Ishikawa (cell line): ENCODE data around the gene VTI1A.

Experiments used
- CEBPB ChIP-seq: IDR thresholded peaks from 2 replicates; pipeline ENCODE4 v1.6.1; 2012
- CREB1 ChIP-seq: IDR thresholded peaks from 2 replicates; pipeline ENCODE4 v1.6.1; 2012; ENCODE audit warnings: low read depth
- EGR1 ChIP-seq: IDR thresholded peaks from 2 replicates; pipeline ENCODE4 v1.6.1; 2012
- EP300 ChIP-seq: IDR thresholded peaks from 2 replicates; pipeline ENCODE4 v1.6.1; 2012; ENCODE audit warnings: borderline replicate concordance
- FOXM1 ChIP-seq: IDR thresholded peaks from 2 replicates; pipeline ENCODE4 v1.6.1; 2012; ENCODE audit warnings: low read depth, borderline replicate concordance
- MAX ChIP-seq: IDR thresholded peaks from 2 replicates; pipeline ENCODE4 v1.6.1; 2012
- NFIC ChIP-seq: IDR thresholded peaks from 2 replicates; pipeline ENCODE4 v1.6.1; 2012
- RAD21 ChIP-seq: IDR thresholded peaks from 2 replicates; pipeline ENCODE4 v1.6.1; 2012; ENCODE audit warnings: low read depth
- REST ChIP-seq: IDR thresholded peaks from 2 replicates; pipeline ENCODE4 v1.6.1; 2012; ENCODE audit warnings: low read depth, mild to moderate bottlenecking
- TAF1 ChIP-seq: IDR thresholded peaks from 2 replicates; pipeline ENCODE4 v1.6.1; 2012; ENCODE audit warnings: low read depth, mild to moderate bottlenecking
- TCF12 ChIP-seq: IDR thresholded peaks from 2 replicates; pipeline ENCODE4 v1.6.1; 2012; ENCODE audit warnings: low read depth
- TEAD4 ChIP-seq: IDR thresholded peaks from 2 replicates; pipeline ENCODE4 v1.6.1; 2012
- USF1 ChIP-seq: IDR thresholded peaks from 2 replicates; pipeline ENCODE4 v1.6.1; 2012
- YY1 ChIP-seq: IDR thresholded peaks from 2 replicates; pipeline ENCODE4 v1.6.1; 2012; ENCODE audit warnings: low read depth
- ZBTB7A ChIP-seq: IDR thresholded peaks from 2 replicates; pipeline ENCODE4 v1.6.1; 2012; ENCODE audit warnings: low read depth

Gene VTI1A

DNA sequence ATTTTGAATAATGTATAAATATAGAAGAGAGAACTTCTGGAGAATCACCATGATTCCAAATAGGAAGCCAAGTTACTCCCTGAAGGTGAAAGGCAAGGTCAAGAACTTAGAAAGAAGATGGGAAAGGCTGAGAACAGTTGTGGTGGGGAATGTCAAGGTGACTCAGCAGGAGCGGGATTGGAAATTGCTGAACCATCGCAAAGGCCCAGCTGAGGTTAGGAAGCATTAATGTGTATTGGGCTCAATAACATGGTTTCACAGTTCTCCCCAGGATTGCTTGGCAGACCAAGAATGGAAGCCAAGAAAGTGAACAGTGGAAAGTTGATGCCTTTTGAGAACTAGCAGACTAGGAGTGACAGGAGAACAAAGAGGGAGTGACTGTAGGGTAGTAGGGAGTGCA, 133.3 kb downstream of the VTI1A start:
- TF ChIP-seq USF1 = no peak
- TF ChIP-seq EGR1 = no peak
- no peak for TF ChIP-seq CREB1
- no peak for TF ChIP-seq FOXM1
- no peak for TF ChIP-seq ZBTB7A
- TF ChIP-seq RAD21 = no peak
- no peak for TF ChIP-seq EP300
- no peak for TF ChIP-seq TEAD4
- TF ChIP-seq CEBPB = no peak
- TF ChIP-seq TCF12 = no peak
- TF ChIP-seq YY1 = no peak
- TF ChIP-seq MAX = no peak
- no peak for TF ChIP-seq TAF1
- TF ChIP-seq NFIC = no peak
- TF ChIP-seq REST = no peak

GRCh38 chr10:112581921-112582320, 134.9 kb downstream of the VTI1A start:
- TF ChIP-seq TAF1 = no peak
- no peak for TF ChIP-seq YY1
- TF ChIP-seq REST = no peak
- TF ChIP-seq TCF12 = no peak
- no peak for TF ChIP-seq NFIC
- TF ChIP-seq CREB1 = no peak
- TF ChIP-seq EGR1 = no peak

DNA sequence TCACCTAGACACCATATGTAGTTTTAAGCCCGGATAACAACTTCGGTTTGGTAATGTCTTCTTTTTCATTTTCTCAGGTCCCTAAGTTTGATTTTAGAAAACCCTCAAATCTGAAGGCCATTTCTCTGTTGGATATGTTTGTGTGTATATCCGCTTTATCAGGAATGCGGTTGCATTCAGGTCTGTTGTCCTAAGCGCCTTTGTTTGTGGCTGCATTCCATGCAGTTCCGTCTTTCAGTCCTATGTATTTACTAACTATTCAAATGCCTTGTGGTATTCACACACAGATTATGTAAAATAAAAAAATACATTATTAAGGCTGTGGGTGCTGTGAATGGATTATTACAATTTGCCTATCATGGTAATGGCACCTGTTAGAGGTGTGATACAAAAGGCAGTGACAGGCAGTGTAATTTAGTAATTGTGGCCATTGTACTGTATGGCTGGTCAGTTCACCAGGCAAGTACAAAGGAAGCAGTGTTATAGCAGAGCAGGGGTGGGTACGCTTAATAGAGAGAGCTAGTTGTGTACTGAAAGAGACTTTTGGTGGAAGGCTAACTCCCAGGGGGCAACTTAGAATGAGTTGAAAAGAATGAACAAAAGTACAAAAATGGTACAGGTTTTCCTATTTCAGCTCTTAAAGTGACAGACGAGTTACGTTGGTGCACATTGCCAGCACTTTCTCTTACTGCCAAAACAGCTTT, 136.4 kb downstream of the VTI1A start:
- TF ChIP-seq REST = no peak
- no peak for TF ChIP-seq RAD21
- no peak for TF ChIP-seq ZBTB7A
- TF ChIP-seq CREB1 = no peak
- TF ChIP-seq EP300 = no peak
- no peak for TF ChIP-seq TEAD4
- TF ChIP-seq USF1 = no peak
- TF ChIP-seq MAX = no peak
- no peak for TF ChIP-seq NFIC
- TF ChIP-seq CEBPB = no peak
- no peak for TF ChIP-seq TAF1

- TF ChIP-seq USF1 = no peak
- no peak for TF ChIP-seq FOXM1
- no peak for TF ChIP-seq ZBTB7A
- TF ChIP-seq TEAD4 = no peak
- TF ChIP-seq CEBPB = no peak
- TF ChIP-seq REST = no peak
- TF ChIP-seq YY1 = no peak
- TF ChIP-seq EGR1 = no peak
- no peak for TF ChIP-seq RAD21
- TF ChIP-seq TAF1 = no peak
- no peak for TF ChIP-seq MAX
- no peak for TF ChIP-seq EP300
- TF ChIP-seq TCF12 = no peak
- TF ChIP-seq CREB1 = no peak
- no peak for TF ChIP-seq NFIC
These were observed 137.3 kb downstream of the VTI1A start for GRCh38 chr10:112584276-112584675.
